ENCODE data around the gene TIMM9. TPM values are rescaled to one million over a fixed set of nuclear protein-coding genes. Genes with fewer than 3 reads are reported as not detected.

TIMM9 gene
- total and polyA plus RNA-seq, 2 donors (not counting 1 experiment from before 2014, with no cell fraction given) = 20.1 to 36.2 TPM

Other genes with a start within 250 kb of the TIMM9 start
- 43.1 and 50.7 TPM in 2 replicates for gene ACTR10, start 227.4 kb downstream of the TIMM9 start, total RNA-seq
- 91.2 and 121 TPM in 2 replicates for gene ACTR10, start 227.4 kb downstream of the TIMM9 start, polyA plus RNA-seq
- 80.1 and 81.4 TPM in 2 replicates for gene PSMA3, start 182.7 kb downstream of the TIMM9 start, total RNA-seq
- gene PSMA3, start 182.7 kb downstream of the TIMM9 start, polyA plus RNA-seq = 279 and 299 TPM in 2 replicates
- gene ARID4A, start 129.0 kb downstream of the TIMM9 start, total RNA-seq = 10.3 and 12.1 TPM in 2 replicates
- gene ARID4A, start 129.0 kb downstream of the TIMM9 start, polyA plus RNA-seq = 7.2 and 12.2 TPM in 2 replicates
- not detected in 2 replicates for gene TOMM20L, start 31.6 kb downstream of the TIMM9 start, total RNA-seq
- not detected in 2 replicates for gene TOMM20L, start 31.6 kb downstream of the TIMM9 start, polyA plus RNA-seq
- 13.1 and 17.8 TPM in 2 replicates for gene KIAA0586, start 188 bp upstream of the TIMM9 start, total RNA-seq
- gene KIAA0586, start 188 bp upstream of the TIMM9 start, polyA plus RNA-seq = 18.9 and 26.5 TPM in 2 replicates
- 10.2 and 22.6 TPM in 2 replicates for gene DACT1, start 210.4 kb upstream of the TIMM9 start, total RNA-seq
- gene DACT1, start 210.4 kb upstream of the TIMM9 start, polyA plus RNA-seq = 8.8 and 10.6 TPM in 2 replicates